Colonic mucosa (tissue), 4 donors: ENCODE data around the gene CLDN24. TPM values are rescaled to one million over a fixed set of nuclear protein-coding genes. Genes with fewer than 3 reads are reported as not detected.

Experiments used
- DNase-seq: peaks from one replicate; pipeline ENCODE4 v3.0.0-alpha.2; 2020
- H3K27ac ChIP-seq: fragments of 200-600 bp; one replicate; pipeline ENCODE4 v1.8.0; 2021
- H3K27me3 ChIP-seq: fragments of 200-600 bp; one replicate; pipeline ENCODE4 v1.8.0; 2021
- H3K36me3 ChIP-seq: fragments of 200-600 bp; one replicate; pipeline ENCODE4 v1.8.0; 2021
- H3K4me1 ChIP-seq: fragments of 200-600 bp; one replicate; pipeline ENCODE4 v1.8.0; 2021; ENCODE audit warnings: mild to moderate bottlenecking
- H3K4me3 ChIP-seq: fragments of 200-600 bp; one replicate; pipeline ENCODE4 v1.8.0; 2021
- H3K9ac ChIP-seq, 2 donors: one replicate each; pipeline ENCODE4 v1.7.0; 2013; ENCODE audit warnings: control low read depth in 2 of 2, low read depth in 2 of 2, low read length in 2 of 2
- H3K9me3 ChIP-seq: fragments of 200-600 bp; one replicate; pipeline ENCODE4 v1.8.0; 2021
- CTCF ChIP-seq: fragments of 200-600 bp; IDR thresholded peaks from one replicate; pipeline ENCODE4 v1.8.0; 2022; ENCODE audit warnings: antibody characterized with exemption, mild to moderate bottlenecking
- intact Hi-C: fragments of 100-400 bp; cut with DNase I; formaldehyde crosslinking; loops from one replicate; pipeline ENCODE4 v1.14.1; 2022
- total RNA-seq, 2 donors: library from RNA; stranded (reverse); fragmentation: NEBNext Ultra II Directional in 1 of 2; extraction: Animal tissue kit (Norgen Biotek cat#: 25700) in 1 of 2; gene quantifications; one replicate each; pipeline ENCODE4 v1.2.1, GENCODE V29; 2021
- donor health status: healthy.
- donor health status: DM: no; HTN: no; CAD: no.
- donor health status: DM: no; HTN: no; CAD: no.

Gene CLDN24
- not detected for total RNA-seq

- DNase-seq: no peak
- Histone ChIP-seq H3K9me3 (no peaks in the 10 kb centered on the region), H3K27me3 (no peaks in the 10 kb centered on the region), H3K27ac (no peak within 1 kb of the TSS), H3K36me3 (no peaks in the 10 kb centered on the region), H3K4me1 (no peaks in the 10 kb centered on the region), H3K4me3 (no peak within 1 kb of the TSS), H3K9ac (no peak within 1 kb of the TSS)
- TF ChIP-seq CTCF: no peak
- intact Hi-C loops: no loop called here
Observed at GRCh38 chr4:183322326-183322725, at the start of gene CLDN24. Gene CLDN24, minus strand, starts transcription at chr4:183322426. Its CDS starts 0 bp downstream, at chr4:183322426.

GRCh38 chr4:183370786-183371185 lies 48.6 kb upstream of the CLDN24 start:
- H3K27ac ChIP-seq: no peak overlapping the region

GRCh38 chr4:183369073-183369472 lies 46.8 kb upstream of the CLDN24 start:
- no peaks in the 10 kb centered on the region for H3K9me3 ChIP-seq
- no peak for DNase-seq
- no peaks in the 10 kb centered on the region for H3K4me1 ChIP-seq
- H3K9ac ChIP-seq: no peak overlapping the region
- no peaks in the 10 kb centered on the region for H3K27me3 ChIP-seq
- H3K4me3 ChIP-seq: no peak overlapping the region
- no peaks in the 10 kb centered on the region for H3K36me3 ChIP-seq
- H3K27ac ChIP-seq: no peak overlapping the region
- intact Hi-C loops: no loop called here
- TF ChIP-seq CTCF: no peak

More at GRCh38 chr4:183370786-183371185, 48.6 kb upstream of the CLDN24 start:
- Histone ChIP-seq H3K9me3 (no peaks in the 10 kb centered on the region), H3K9ac (no peak overlapping the region), H3K27me3 (no peaks in the 10 kb centered on the region), H3K4me3 (no peak overlapping the region), H3K36me3 (no peaks in the 10 kb centered on the region), H3K4me1 (no peaks in the 10 kb centered on the region)
- intact Hi-C loops: no loop called here
- no peak for DNase-seq
- no peak for TF ChIP-seq CTCF

GRCh38 chr4:183366206-183366835 lies 44.1 kb upstream of the CLDN24 start:
- no peak for TF ChIP-seq CTCF
- no peak overlapping the region for H3K9ac ChIP-seq
- H3K36me3 ChIP-seq: no peaks in the 10 kb centered on the region
- H3K27me3 ChIP-seq: no peaks in the 10 kb centered on the region
- H3K27ac ChIP-seq: no peak overlapping the region
- H3K9me3 ChIP-seq: no peaks in the 10 kb centered on the region
- no peaks in the 10 kb centered on the region for H3K4me1 ChIP-seq
- intact Hi-C loops: no loop called here
- no peak for DNase-seq
- no peak overlapping the region for H3K4me3 ChIP-seq

- Histone ChIP-seq H3K4me1 (no peaks in the 10 kb centered on the region), H3K27me3 (no peaks in the 10 kb centered on the region), H3K4me3 (no peak overlapping the region), H3K9me3 (no peaks in the 10 kb centered on the region), H3K36me3 (no peaks in the 10 kb centered on the region), H3K9ac (no peak overlapping the region), H3K27ac (no peak overlapping the region)
- DNase-seq: no peak
- no peak for TF ChIP-seq CTCF
- intact Hi-C loops: no loop called here
Observed at GRCh38 chr4:183364025-183364424, 41.8 kb upstream of the CLDN24 start.
